ENCODE measurements around the gene KRT6A.

- TF ChIP-seq EZH2 (IDR thresholded peaks at IDR 0.05; ENCODE audit: insufficient read depth, poor library complexity, severe bottlenecking) (no peak), EZH2phosphoT487 (IDR thresholded peaks at IDR 0.05; ENCODE audit: insufficient read depth, low read depth) (no peak)
These were observed 32.8 kb upstream of the KRT6A start for GRCh38 chr12:52525661-52526499.

Data from GM23248 (cell line).